ENCODE data around the gene EN1. TPM values are rescaled to one million over a fixed set of nuclear protein-coding genes. Genes with fewer than 3 reads are reported as not detected.

EN1 gene
- total and polyA plus RNA-seq, 2 of the 4 experiments (the other 2 are of a cell fraction) = not detected

DNA sequence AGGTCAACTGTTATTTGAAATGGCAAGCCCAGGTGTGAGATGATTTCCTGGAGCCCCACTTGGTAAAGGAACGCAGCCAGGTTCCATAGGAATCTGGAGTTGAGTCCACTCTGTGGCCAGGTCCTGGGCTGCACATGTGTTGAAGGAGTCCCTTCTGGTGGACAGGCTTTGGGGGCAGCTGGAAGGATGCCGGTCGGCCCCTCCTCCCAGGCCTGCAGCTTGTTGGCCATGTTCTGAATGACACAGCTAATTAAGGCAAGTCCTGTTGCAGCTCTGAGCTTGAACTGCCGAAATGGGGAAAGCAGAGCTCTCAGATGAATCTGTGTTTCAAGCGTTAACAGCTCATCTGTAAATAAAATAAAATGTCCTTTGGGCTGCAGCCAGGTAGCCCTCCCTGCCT, 23.8 kb downstream of the EN1 start:
- no peak overlapping the region for H3K9ac ChIP-seq (ENCODE audit: low read depth, low read length)
- H3K23ac ChIP-seq (ENCODE audit: low read depth, low read length) = no peak overlapping the region
- no peak for TF ChIP-seq RFX5 (IDR thresholded peaks at IDR 0.05; ENCODE audit: low read depth, low read length)
- TF ChIP-seq, protein P1, sequence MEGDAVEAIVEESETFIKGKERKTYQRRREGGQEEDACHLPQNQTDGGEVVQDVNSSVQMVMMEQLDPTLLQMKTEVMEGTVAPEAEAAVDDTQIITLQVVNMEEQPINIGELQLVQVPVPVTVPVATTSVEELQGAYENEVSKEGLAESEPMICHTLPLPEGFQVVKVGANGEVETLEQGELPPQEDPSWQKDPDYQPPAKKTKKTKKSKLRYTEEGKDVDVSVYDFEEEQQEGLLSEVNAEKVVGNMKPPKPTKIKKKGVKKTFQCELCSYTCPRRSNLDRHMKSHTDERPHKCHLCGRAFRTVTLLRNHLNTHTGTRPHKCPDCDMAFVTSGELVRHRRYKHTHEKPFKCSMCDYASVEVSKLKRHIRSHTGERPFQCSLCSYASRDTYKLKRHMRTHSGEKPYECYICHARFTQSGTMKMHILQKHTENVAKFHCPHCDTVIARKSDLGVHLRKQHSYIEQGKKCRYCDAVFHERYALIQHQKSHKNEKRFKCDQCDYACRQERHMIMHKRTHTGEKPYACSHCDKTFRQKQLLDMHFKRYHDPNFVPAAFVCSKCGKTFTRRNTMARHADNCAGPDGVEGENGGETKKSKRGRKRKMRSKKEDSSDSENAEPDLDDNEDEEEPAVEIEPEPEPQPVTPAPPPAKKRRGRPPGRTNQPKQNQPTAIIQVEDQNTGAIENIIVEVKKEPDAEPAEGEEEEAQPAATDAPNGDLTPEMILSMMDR (conservative IDR thresholded peaks at IDR 0.05; ENCODE audit: low read depth, low read length) = no peak
- TF ChIP-seq RAD21 (IDR thresholded peaks at IDR 0.05; ENCODE audit: low read length) = no peak
- no peak for TF ChIP-seq CHD1 (IDR thresholded peaks at IDR 0.05; ENCODE audit: low read depth, low read length)
- TF ChIP-seq CEBPB (IDR thresholded peaks at IDR 0.05; ENCODE audit: low read depth, low read length) = no peak
- TF ChIP-seq, protein P2, sequence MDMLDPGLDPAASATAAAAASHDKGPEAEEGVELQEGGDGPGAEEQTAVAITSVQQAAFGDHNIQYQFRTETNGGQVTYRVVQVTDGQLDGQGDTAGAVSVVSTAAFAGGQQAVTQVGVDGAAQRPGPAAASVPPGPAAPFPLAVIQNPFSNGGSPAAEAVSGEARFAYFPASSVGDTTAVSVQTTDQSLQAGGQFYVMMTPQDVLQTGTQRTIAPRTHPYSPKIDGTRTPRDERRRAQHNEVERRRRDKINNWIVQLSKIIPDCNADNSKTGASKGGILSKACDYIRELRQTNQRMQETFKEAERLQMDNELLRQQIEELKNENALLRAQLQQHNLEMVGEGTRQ (IDR thresholded peaks at IDR 0.05; ENCODE audit: low read depth, low read length) = no peak
- H4K5ac ChIP-seq (ENCODE audit: low read depth, low read length) = no peak overlapping the region
- H4K91ac ChIP-seq (ENCODE audit: insufficient read depth, low read depth, low read length) = no peak overlapping the region
- H2AK9ac ChIP-seq (replicated peaks; ENCODE audit: low read depth, low read length, poor library complexity) = no peak overlapping the region
- no peak overlapping the region for H2BK15ac ChIP-seq (ENCODE audit: low read depth, low read length)
- no peak overlapping the region for H3K14ac ChIP-seq (replicated peaks; ENCODE audit: low read depth, low read length)
- no peak overlapping the region for H2BK5ac ChIP-seq (ENCODE audit: low read depth, low read length, poor library complexity, severe bottlenecking)
- no peaks in the 10 kb centered on the region for H4K20me1 ChIP-seq (ENCODE audit: insufficient read depth, low read length)
- H2BK20ac ChIP-seq (ENCODE audit: low read depth, low read length) = no peak overlapping the region
- in situ Hi-C loops (cut with MboI; ENCODE audit: low sequenced_read_pairs) = no loop called here
- CTCF ChIA-PET = no interaction called here
- DNase-seq = no peak
- dilution Hi-C loops (cut with HindIII; ENCODE audit: low sequenced_read_pairs, unreplicated experiment) = no loop called here
- no peak overlapping the region for H3K18ac ChIP-seq (ENCODE audit: low read depth, low read length)
- H2BK120ac ChIP-seq (ENCODE audit: low read depth, low read length) = no peak overlapping the region
- H3K9me1 ChIP-seq (ENCODE audit: insufficient read depth, low read length) = no peaks in the 10 kb centered on the region; the same call in 1 of the 2 replicates
- no peak for ATAC-seq (ENCODE audit: low read depth)
- no peak overlapping the region for H3K4ac ChIP-seq (ENCODE audit: low read depth, low read length)
- H3K27me3 ChIP-seq (ENCODE audit: control insufficient read depth, insufficient read depth, low read length) = peaks cover 13% of the 10 kb centered on the region
- H3K4me1 ChIP-seq (ENCODE audit: control insufficient read depth, insufficient read depth, low read length) = no peaks in the 10 kb centered on the region
- H3K27ac ChIP-seq (ENCODE audit: insufficient read depth, low read length) = no peak overlapping the region
- WGBS, 2 experiments (ENCODE audit: extremely low coverage in 2 of 2, insufficient read length in 1 of 2) = 60% methylated on average over 1 of the region's 5 CpGs; no CpG with 5 or more reads in 1 of the 2 experiments
- no peak overlapping the region for H2AK5ac ChIP-seq (ENCODE audit: low read depth, low read length)
- no peak overlapping the region for H4K8ac ChIP-seq (ENCODE audit: low read depth in 2 of 2, low read length in 2 of 2)
- H2AFZ ChIP-seq (replicated peaks; ENCODE audit: low read length, poor library complexity) = no peak overlapping the region
- no peak overlapping the region for H3K56ac ChIP-seq (ENCODE audit: extremely low read depth, insufficient read depth, low read length)
- POLR2A ChIA-PET (ENCODE audit: unreplicated experiment) = no interaction called here
- intact Hi-C loops (cut with micrococcal nuclease) = no loop called here
- H3K4me3 ChIP-seq (ENCODE audit: insufficient read depth, low read depth, low read length) = no peak overlapping the region
- H3K79me1 ChIP-seq (ENCODE audit: low read depth in 1 of 2, low read length in 2 of 2) = no peaks in the 10 kb centered on the region
- H3K4me2 ChIP-seq (ENCODE audit: low read depth, low read length) = no peak overlapping the region
- no peaks in the 10 kb centered on the region for H3K36me3 ChIP-seq (ENCODE audit: control insufficient read depth, insufficient read depth, low read length)
- no peaks in the 10 kb centered on the region for H3K9me3 ChIP-seq (ENCODE audit: control insufficient read depth, insufficient read depth, low read length)
- BruUV-seq (replicated peaks) = no TSS peak

All from IMR-90 (cell line).